ENCODE results near the gene TMEM170A.
"Not testable (repeated sequence)": the region's sequence is repeated elsewhere in the genome, so short reads cannot be mapped to it uniquely, and the experiment has no call there.

Gene TMEM170A

GRCh38 chr16:75429621-75430403 is 34.7 kb downstream of the TMEM170A start:
- Histone ChIP-seq H3K9ac (ENCODE audit: low read length in 5 of 5) (no peak overlapping the region), H3K27me3 (ENCODE audit: control insufficient read depth in 5 of 5, insufficient read depth in 4 of 5, low read length in 5 of 5) (no peaks in the 10 kb centered on the region), H3K4me3 (ENCODE audit: low read depth in 1 of 5, low read length in 5 of 5) (no peak overlapping the region), H3K36me3 (ENCODE audit: control insufficient read depth in 5 of 5, insufficient read depth in 5 of 5, low read length in 5 of 5) (no peaks in the 10 kb centered on the region), H3K4me1 (ENCODE audit: control insufficient read depth in 5 of 5, insufficient read depth in 5 of 5, low read length in 5 of 5) (peaks cover 0 to 22% (median 19%) of the 10 kb centered on the region in 5 donors), H3K9me3 (ENCODE audit: control insufficient read depth in 5 of 5, low read length in 5 of 5) (no peaks in the 10 kb centered on the region), H3K27ac (ENCODE audit: low read depth, low read length) (no peak overlapping the region)

GRCh38 chr16:75426524-75426923 is 38.0 kb downstream of the TMEM170A start:
- H3K27ac ChIP-seq (ENCODE audit: low read depth, low read length); H3K9ac ChIP-seq (ENCODE audit: low read length in 5 of 5); H3K4me3 ChIP-seq (ENCODE audit: low read depth in 1 of 5, low read length in 5 of 5); H3K27me3 ChIP-seq (ENCODE audit: control insufficient read depth in 5 of 5, insufficient read depth in 4 of 5, low read length in 5 of 5); H3K9me3 ChIP-seq (ENCODE audit: control insufficient read depth in 5 of 5, low read length in 5 of 5); H3K36me3 ChIP-seq (ENCODE audit: control insufficient read depth in 5 of 5, insufficient read depth in 5 of 5, low read length in 5 of 5): not testable (repeated sequence)
- H3K4me1 ChIP-seq (ENCODE audit: control insufficient read depth in 5 of 5, insufficient read depth in 5 of 5, low read length in 5 of 5) = peaks cover 0 to 11% (median 5%) of the 10 kb centered on the region in 5 donors

- H3K4me3 ChIP-seq (ENCODE audit: low read depth in 1 of 5, low read length in 5 of 5); H3K36me3 ChIP-seq (ENCODE audit: control insufficient read depth in 5 of 5, insufficient read depth in 5 of 5, low read length in 5 of 5); H3K9ac ChIP-seq (ENCODE audit: low read length in 5 of 5); H3K9me3 ChIP-seq (ENCODE audit: control insufficient read depth in 5 of 5, low read length in 5 of 5); H3K27me3 ChIP-seq (ENCODE audit: control insufficient read depth in 5 of 5, insufficient read depth in 4 of 5, low read length in 5 of 5); H3K27ac ChIP-seq (ENCODE audit: low read depth, low read length): not testable (repeated sequence)
- peaks cover 3 to 18% (median 13%) of the 10 kb centered on the region in 5 donors for H3K4me1 ChIP-seq (ENCODE audit: control insufficient read depth in 5 of 5, insufficient read depth in 5 of 5, low read length in 5 of 5)
These were observed 40.3 kb downstream of the TMEM170A start for GRCh38 chr16:75424105-75424762.

- no peaks in the 10 kb centered on the region for H3K9me3 ChIP-seq (ENCODE audit: control insufficient read depth in 5 of 5, low read length in 5 of 5)
- H3K27ac ChIP-seq (ENCODE audit: low read depth, low read length) = no peak overlapping the region
- H3K36me3 ChIP-seq (ENCODE audit: control insufficient read depth in 5 of 5, insufficient read depth in 5 of 5, low read length in 5 of 5) = no peaks in the 10 kb centered on the region
- peaks cover 3 to 18% (median 13%) of the 10 kb centered on the region in 5 donors for H3K4me1 ChIP-seq (ENCODE audit: control insufficient read depth in 5 of 5, insufficient read depth in 5 of 5, low read length in 5 of 5)
- H3K27me3 ChIP-seq (ENCODE audit: control insufficient read depth in 5 of 5, insufficient read depth in 4 of 5, low read length in 5 of 5) = no peaks in the 10 kb centered on the region
- H3K4me3 ChIP-seq (ENCODE audit: low read depth in 1 of 5, low read length in 5 of 5) = no peak overlapping the region
- H3K9ac ChIP-seq (ENCODE audit: low read length in 5 of 5) = no peak overlapping the region
These were observed 40.8 kb downstream of the TMEM170A start for GRCh38 chr16:75423723-75424104.

- H3K4me1 ChIP-seq (ENCODE audit: control insufficient read depth in 5 of 5, insufficient read depth in 5 of 5, low read length in 5 of 5) = peaks cover 3 to 18% (median 13%) of the 10 kb centered on the region in 5 donors
- peak overlapping the region in 1 of 5 donors; percentile 41 for H3K9ac ChIP-seq (ENCODE audit: low read length in 5 of 5)
- H3K27ac ChIP-seq (ENCODE audit: low read depth, low read length) = no peak overlapping the region
- H3K9me3 ChIP-seq (ENCODE audit: control insufficient read depth in 5 of 5, low read length in 5 of 5) = no peaks in the 10 kb centered on the region
- H3K36me3 ChIP-seq (ENCODE audit: control insufficient read depth in 5 of 5, insufficient read depth in 5 of 5, low read length in 5 of 5) = no peaks in the 10 kb centered on the region
- H3K27me3 ChIP-seq (ENCODE audit: control insufficient read depth in 5 of 5, insufficient read depth in 4 of 5, low read length in 5 of 5) = no peaks in the 10 kb centered on the region
- H3K4me3 ChIP-seq (ENCODE audit: low read depth in 1 of 5, low read length in 5 of 5) = no peak overlapping the region
These were observed 42.7 kb downstream of the TMEM170A start for GRCh38 chr16:75421820-75422126.

GRCh38 chr16:75420987-75421819 is 43.3 kb downstream of the TMEM170A start:
- Histone ChIP-seq H3K4me1 (ENCODE audit: control insufficient read depth in 5 of 5, insufficient read depth in 5 of 5, low read length in 5 of 5) (peaks cover 3 to 14% (median 10%) of the 10 kb centered on the region in 5 donors), H3K9me3 (ENCODE audit: control insufficient read depth in 5 of 5, low read length in 5 of 5) (no peaks in the 10 kb centered on the region), H3K9ac (ENCODE audit: low read length in 5 of 5) (peak overlapping the region in 2 of 5 donors; percentile 41 to 55), H3K4me3 (ENCODE audit: low read depth in 1 of 5, low read length in 5 of 5) (peak overlapping the region in 1 of 5 donors; percentile 37), H3K27ac (ENCODE audit: low read depth, low read length) (no peak overlapping the region), H3K36me3 (ENCODE audit: control insufficient read depth in 5 of 5, insufficient read depth in 5 of 5, low read length in 5 of 5) (no peaks in the 10 kb centered on the region), H3K27me3 (ENCODE audit: control insufficient read depth in 5 of 5, insufficient read depth in 4 of 5, low read length in 5 of 5) (no peaks in the 10 kb centered on the region)

GRCh38 chr16:75416904-75417565 is 47.5 kb downstream of the TMEM170A start:
- Histone ChIP-seq H3K4me1 (ENCODE audit: control insufficient read depth in 5 of 5, insufficient read depth in 5 of 5, low read length in 5 of 5) (peaks cover 3 to 13% (median 9%) of the 10 kb centered on the region in 5 donors), H3K36me3 (ENCODE audit: control insufficient read depth in 5 of 5, insufficient read depth in 5 of 5, low read length in 5 of 5) (peaks cover 5 to 7% (median 6%) of the 10 kb centered on the region in 5 donors), H3K9ac (ENCODE audit: low read length in 5 of 5) (no peak overlapping the region), H3K9me3 (ENCODE audit: control insufficient read depth in 5 of 5, low read length in 5 of 5) (no peaks in the 10 kb centered on the region), H3K27ac (ENCODE audit: low read depth, low read length) (no peak overlapping the region), H3K27me3 (ENCODE audit: control insufficient read depth in 5 of 5, insufficient read depth in 4 of 5, low read length in 5 of 5) (no peaks in the 10 kb centered on the region), H3K4me3 (ENCODE audit: low read depth in 1 of 5, low read length in 5 of 5) (no peak overlapping the region)

- Histone ChIP-seq H3K4me1 (ENCODE audit: control insufficient read depth in 5 of 5, insufficient read depth in 5 of 5, low read length in 5 of 5) (peaks cover 0 to 4% (median 0%) of the 10 kb centered on the region in 5 donors), H3K9ac (ENCODE audit: low read length in 5 of 5) (no peak overlapping the region), H3K4me3 (ENCODE audit: low read depth in 1 of 5, low read length in 5 of 5) (no peak overlapping the region)
These were observed 49.2 kb downstream of the TMEM170A start for GRCh38 chr16:75415169-75415905.

GRCh38 chr16:75413951-75414350 is 50.5 kb downstream of the TMEM170A start:
- peaks cover 0 to 4% (median 0%) of the 10 kb centered on the region in 5 donors for H3K4me1 ChIP-seq (ENCODE audit: control insufficient read depth in 5 of 5, insufficient read depth in 5 of 5, low read length in 5 of 5)
- no peak overlapping the region for H3K4me3 ChIP-seq (ENCODE audit: low read depth in 1 of 5, low read length in 5 of 5)
- H3K9ac ChIP-seq (ENCODE audit: low read length in 5 of 5) = no peak overlapping the region
- no peak overlapping the region for H3K27ac ChIP-seq (ENCODE audit: low read depth, low read length)
- H3K9me3 ChIP-seq (ENCODE audit: control insufficient read depth in 5 of 5, low read length in 5 of 5) = no peaks in the 10 kb centered on the region
- peaks cover 9 to 28% (median 17%) of the 10 kb centered on the region in 5 donors for H3K36me3 ChIP-seq (ENCODE audit: control insufficient read depth in 5 of 5, insufficient read depth in 5 of 5, low read length in 5 of 5)
- no peaks in the 10 kb centered on the region for H3K27me3 ChIP-seq (ENCODE audit: control insufficient read depth in 5 of 5, insufficient read depth in 4 of 5, low read length in 5 of 5)

More at GRCh38 chr16:75415169-75415905, 49.2 kb downstream of the TMEM170A start:
- Histone ChIP-seq H3K27ac (ENCODE audit: low read depth, low read length) (no peak overlapping the region), H3K36me3 (ENCODE audit: control insufficient read depth in 5 of 5, insufficient read depth in 5 of 5, low read length in 5 of 5) (peaks cover 9 to 19% (median 10%) of the 10 kb centered on the region in 5 donors), H3K9me3 (ENCODE audit: control insufficient read depth in 5 of 5, low read length in 5 of 5) (no peaks in the 10 kb centered on the region), H3K27me3 (ENCODE audit: control insufficient read depth in 5 of 5, insufficient read depth in 4 of 5, low read length in 5 of 5) (no peaks in the 10 kb centered on the region)

Data from subcutaneous abdominal adipose tissue (tissue), 5 donors.